NCI-H187 (cell line): Measurements from ENCODE around the gene FADS6.
"Not testable (repeated sequence)": the region's sequence is repeated elsewhere in the genome, so short reads cannot be mapped to it uniquely, and the experiment has no call there.

ENCODE experiments used
- DNase-seq, 2 experiments: peaks; one replicate each; lab custom pipeline; 2025; lab: John Stamatoyannopoulos, UW

Gene FADS6

DNA sequence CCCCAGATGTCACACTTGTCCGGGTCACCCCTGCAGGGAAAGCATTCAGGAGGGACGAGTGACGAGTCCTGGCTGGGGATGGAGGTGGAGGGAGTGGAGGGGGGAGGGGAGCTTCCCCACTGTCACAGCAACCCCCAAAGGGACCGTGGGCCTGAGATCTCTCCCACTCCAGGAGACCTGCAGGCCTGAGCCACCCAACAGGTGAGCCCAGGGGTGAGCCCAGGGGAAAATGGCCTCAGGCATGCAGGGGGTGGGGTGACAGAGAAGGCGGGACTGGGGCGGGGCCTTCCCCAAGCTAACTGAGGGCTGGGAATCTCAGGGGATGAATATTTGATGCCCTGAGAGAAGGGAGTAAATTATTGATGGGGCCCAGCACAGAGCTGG is 27.2 kb upstream of the FADS6 start:
- no peak for DNase-seq

DNA sequence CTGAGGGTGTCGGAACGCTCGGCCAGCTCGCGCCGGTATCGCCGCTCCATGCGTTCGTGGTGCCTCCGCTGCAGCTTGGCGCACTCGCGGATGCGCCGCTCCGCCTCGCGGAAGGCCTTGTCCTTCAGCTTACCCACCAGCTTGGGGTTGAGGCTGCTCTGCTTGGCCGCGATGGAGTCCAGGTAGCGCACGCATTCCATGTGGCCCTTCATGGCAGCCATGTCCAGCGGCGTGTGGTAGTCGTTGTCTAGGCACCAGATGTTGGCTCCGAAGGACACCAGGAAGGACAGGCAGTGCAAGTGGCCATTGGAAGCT is 26.8 kb upstream of the FADS6 start:
- no peak for DNase-seq

DNA sequence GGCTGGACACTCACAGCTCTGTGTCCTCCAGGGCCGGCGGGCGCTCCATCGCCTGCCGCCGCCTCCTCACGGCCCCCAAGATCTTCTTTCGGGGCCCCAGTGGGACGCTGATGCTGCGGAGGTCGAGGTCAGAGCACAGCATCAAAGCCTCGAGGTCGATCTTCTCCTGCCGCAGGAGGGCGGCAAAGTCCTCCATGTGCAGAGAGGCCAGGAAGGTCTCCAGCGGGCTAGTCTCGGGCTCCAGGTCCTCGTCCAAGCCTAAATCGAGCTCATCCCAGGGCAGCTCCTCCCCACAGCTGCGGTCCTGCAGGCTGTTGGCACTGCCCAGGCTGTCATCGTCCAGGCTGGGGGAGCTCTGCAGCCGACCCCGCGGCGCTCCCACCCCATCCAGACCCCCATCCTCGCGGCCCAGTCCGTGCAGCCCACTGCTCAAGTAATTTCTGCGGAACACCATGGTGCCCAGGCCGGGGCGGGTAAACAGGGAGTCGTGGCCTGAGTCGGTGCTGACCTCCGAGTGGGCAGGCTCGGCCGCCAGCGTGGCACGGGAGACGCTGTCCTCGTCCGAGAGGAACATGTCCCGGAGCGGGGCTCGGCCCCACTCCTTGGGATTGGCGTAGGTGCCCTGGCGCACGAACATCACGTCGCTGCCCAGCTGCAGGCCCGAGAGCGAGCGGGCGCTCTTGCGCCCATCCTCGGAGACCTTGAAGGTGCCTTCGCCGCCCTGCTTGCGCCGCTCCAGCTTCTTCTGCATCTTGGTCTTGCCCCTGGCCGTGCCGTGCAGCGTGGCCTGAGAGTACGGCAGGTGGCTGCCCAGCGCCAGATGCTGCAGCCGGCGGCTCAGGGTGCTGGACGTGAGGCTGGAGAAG is 26.2 kb upstream of the FADS6 start:
- DNase-seq = no peak

DNA sequence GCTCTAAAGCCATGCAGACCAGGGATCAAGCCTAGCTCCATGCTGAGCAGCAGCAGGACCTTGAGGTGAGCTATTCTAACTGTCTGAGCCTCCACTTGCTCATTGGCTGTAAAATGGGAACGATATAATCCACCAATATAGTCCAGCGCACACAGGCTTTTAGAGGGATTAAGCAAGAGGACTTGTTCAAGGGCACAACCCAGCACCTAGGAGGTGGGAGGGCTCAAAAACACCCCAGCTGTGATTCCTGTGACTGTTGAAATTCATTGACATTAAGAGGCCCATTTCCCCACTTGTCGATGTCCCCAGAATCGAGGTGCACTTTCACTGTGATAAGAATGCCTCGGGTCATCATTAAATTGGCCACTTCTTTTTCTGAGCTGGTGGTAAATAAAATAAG is 25.5 kb upstream of the FADS6 start:
- DNase-seq = no peak

DNA sequence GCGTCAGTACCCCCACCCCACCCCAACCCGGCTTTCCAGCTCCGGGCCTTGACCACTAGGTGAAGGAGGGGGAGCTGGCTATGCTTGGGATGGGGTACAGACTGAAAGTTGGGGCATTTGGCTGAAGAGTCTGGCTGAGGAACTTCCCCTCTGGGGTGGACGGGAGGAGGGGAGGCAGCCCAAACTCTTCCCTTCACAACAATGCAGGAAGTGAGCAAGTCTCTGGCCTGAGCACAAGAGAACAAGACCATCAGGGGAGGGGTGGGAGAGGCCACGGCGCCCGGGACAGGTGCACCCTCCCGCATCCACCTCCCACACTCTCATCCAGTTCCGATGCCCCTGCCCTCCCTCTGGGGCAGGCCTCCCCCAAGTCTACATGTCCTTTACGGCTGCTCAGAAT is 24.0 kb upstream of the FADS6 start:
- DNase-seq = no peak

DNA sequence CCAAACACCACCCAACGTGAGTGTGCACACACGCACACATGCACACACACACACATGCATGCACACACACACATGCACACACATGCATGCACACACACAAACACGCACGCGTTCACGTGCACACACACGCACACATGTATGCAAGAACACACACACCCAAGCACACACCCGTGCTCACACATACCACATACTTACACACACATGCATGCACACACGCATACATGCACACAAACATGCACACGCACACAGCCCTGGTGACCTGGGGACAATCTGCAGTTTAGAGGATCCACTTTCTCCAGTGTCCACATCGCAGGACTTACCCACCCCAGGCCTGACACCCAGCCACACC is 23.4 kb upstream of the FADS6 start:
- no peak for DNase-seq

DNA sequence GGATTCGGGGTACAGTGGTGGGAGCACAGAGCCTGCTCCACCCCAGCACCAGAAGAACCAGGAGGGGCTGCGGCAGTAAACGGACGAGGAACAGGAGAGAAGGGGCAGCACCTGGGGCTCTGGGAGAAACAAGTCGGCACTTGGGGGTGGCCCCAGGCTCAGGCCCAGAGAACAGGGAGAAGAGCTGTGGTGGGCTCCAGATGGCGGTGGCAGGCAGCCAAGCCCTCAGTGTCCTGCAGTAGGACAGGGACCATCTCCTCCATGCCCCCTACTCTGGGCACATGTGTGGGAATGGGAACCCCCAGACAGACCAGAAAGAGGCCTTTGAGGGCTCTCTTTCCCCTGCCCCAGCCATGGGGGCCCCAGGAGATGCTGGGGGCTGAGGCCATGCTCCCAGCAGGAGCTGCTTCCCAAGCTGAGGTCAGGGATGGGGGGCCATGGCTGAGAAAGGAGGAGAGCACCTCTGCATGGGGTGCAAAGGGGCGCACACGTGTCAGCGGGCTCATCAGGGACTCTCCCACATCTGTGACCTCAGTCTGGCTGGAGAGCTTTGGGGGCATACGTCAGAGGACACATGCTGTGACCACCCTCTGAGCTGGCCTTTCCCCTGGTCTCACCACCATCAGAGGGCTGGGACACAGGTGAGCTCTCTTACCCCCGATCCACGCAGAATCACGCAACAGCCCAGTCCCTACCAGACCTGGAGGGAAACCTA is 22.9 kb upstream of the FADS6 start:
- no peak for DNase-seq

DNA sequence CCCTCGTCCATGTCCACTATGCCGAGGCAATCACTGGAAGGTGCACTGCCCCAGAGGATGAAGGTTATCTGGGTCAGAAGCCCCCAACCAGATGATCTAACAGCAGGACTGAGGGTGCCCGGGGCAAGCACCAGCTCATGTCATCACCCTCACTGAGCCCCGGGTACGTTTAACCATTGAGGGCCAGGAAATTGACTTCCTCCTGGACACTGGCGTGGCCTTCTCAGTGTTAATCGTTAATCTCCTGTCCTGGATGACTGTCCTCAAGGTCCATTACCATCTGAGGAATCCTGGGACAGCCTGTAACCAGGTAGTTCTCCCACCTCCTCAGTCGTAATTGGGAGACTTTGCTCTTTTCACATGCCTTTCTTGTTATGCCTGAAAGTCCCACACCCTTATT is 18.0 kb upstream of the FADS6 start:
- not testable (repeated sequence) for DNase-seq

DNA sequence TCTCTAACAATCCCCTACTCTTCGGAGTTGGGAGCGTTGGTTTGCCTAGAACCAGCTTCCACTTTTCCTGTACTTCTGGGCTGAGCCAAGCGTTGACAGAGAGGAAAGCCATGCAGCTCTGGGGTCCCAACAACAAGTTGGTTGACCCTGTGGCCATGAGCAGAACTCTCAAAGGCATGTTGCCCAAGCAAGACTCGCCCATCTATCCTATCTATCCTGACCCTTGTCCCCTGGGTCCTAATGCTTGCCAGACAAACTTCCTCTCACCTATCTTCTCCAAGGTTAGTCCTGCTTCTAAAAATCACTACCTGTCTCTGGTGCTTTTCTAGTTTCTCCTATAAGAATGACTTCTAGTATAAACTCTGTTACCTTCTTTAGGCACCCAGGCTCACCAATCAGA is 15.7 kb upstream of the FADS6 start:
- DNase-seq = not testable (repeated sequence)

DNA sequence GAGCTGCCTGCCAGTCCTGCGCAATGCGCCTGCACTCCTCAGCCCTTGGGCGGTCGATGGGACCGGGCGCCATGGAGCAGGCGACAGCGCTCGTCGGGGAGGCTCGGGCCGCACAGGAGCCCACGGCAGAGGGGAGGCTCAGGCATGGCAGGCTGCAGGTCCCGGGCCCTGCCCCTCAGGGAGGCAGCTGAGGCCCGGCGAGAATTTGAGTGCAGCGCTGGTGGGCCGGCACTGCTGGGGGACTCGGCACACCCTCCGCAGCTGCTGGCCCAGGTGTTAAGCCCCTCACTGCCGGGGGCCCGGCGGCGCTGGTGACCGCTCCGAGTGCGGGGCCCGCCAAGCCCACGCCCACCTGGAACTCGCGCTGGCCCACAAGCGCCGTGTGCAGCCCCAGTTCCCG is 13.6 kb upstream of the FADS6 start:
- no peak for DNase-seq

DNA sequence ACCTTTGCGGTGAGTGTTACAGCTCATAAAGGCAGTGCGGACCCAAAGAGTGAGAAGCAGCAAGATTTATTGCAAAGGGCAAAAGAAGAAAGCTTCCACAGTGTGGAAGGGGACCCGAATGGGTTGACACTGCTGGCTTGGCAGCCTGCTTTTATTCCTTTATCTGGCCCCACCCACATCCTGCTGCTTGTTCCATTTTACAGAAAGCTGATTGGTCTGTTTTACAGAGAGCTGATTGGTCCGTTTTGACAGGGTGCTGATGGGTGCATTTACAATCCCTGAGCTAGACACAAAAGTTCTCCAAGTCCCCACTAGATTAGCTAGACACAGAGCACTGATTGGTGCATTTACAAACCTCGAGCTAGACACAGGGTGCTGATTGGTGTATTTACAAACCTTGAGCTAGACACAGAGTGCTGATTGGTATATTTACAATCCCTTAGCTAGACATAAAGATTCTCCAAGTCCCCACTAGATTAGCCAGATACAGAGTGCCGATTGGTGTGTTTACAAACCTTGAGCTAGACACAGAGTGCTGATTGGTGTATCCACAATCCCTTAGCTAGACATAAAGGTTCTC is 12.9 kb upstream of the FADS6 start:
- not testable (repeated sequence) for DNase-seq

DNA sequence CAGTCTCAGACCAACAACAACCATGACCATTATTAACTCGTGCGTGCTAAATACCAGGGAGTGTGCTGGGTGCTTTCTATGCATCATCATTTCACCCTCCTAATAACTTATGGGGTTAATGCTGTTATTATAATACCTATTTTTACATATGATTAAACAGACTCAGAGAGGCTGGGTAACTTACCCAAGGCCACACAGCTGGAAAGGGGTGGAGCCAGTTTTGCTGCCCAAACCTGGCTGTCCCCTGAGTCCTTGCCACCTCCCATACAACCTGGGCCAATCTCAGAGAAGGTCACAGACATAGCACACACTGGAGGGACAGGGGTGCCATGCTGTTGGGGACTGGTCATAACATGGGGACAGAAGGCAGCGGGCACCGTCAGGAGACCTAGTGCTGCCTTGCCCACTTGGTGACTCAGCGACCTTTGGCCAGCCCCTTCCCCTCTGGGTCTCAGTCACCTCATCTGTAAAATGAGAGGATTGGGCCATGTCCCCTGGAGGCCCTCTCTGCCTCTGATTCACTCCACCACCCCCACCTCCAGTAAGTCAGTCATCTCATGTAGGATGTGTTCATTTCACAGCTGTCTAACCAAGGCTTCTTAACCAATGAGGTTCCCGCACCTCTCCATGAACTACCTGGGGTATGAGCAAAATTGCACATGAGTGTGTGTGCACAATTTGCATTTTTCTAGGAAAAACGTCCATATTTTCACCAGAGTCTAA is 11.4 kb upstream of the FADS6 start:
- DNase-seq = no peak

DNA sequence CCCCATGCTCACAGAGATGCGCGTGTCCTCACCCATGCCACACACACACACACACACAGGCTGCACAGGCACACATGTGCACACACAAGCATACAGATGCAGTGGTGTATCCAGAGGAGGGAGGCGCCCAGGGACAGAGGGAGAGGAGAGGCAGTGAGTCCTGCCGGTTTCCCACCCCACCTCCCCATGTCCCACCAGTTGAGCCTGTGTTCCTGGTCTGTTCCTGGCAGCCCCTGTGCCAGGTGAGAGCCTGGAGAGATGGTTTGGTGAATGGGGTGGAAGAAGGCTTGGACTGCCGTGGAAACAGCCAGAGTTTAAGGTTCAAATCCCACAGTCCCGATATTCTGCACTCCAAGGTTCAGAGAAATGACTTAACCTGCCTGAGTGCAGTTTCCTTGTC is 10.2 kb upstream of the FADS6 start:
- DNase-seq = no peak

DNA sequence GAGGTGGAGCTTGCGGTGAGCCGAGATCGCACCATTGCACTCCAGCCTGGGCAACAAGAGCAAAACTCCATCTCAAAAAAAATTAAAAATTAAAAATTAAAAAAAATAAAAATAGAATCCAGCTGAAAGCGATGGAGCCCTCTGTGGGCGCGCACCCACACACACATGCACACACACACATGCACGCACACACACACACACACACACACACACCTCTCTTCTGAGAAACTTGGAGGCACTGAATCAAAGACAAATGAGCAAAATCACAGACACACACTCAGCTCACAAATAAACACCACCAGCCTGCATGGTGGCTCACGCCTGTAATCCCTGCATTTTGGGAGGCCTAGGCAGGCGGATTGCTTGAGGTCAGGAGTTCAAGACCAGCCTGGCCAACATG is 9.6 kb upstream of the FADS6 start:
- DNase-seq = no peak

DNA sequence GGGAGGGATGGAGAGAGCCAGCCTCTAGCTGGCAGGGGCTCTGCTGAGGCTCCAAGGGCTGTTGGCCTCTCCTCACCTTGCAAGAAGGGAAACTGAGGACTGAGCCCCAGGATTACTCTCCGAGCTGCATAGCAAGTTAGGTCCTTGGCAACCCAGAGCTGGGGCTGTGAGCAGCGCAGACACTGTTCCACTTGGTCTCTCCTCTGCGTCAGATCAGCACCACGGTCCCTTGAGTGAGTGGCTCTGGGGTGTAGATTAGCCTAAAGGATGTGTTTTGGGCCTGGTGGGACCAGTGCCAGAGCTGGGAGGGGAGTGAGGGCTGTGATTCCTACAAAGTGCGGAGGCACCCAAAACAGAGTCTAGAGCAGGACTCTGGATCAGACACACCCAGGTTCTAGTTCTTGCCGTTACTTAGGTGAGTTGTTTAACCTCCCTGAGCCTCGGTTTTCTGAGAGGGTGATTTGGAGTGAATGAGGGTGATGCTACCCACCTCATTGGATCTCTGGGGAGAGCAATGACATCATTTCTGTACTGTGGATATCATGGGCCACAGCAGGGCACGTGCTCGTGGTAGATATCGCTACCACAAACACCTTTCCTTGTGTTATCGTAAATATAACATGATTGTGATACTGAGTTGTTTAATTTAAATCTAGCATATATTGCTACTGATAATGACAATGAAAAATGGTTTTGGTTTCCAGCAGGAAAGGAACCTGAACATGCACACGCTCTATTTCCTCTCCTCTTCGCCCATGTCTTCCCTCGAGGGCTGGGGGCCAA is 8.1 kb upstream of the FADS6 start:
- DNase-seq = no peak

DNA sequence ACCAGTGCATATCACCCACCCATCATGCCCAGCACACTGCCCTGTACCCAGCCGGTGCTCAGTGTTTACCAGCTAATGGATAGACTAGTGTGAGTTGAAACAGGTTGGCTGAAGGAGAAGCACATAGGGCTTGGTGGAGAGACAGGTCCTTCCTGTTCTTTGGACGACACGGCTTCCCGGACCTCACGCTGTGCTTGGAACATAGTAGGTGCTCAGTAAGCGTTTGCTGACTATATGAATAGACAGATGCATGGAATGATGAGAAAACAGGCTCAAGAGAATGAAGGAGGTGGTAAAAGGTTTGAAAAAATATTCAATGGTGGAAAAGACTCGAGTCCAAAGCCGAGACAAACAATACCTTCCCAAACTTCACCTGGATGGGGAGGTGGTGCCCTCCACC is 6.8 kb upstream of the FADS6 start:
- DNase-seq = no peak

DNA sequence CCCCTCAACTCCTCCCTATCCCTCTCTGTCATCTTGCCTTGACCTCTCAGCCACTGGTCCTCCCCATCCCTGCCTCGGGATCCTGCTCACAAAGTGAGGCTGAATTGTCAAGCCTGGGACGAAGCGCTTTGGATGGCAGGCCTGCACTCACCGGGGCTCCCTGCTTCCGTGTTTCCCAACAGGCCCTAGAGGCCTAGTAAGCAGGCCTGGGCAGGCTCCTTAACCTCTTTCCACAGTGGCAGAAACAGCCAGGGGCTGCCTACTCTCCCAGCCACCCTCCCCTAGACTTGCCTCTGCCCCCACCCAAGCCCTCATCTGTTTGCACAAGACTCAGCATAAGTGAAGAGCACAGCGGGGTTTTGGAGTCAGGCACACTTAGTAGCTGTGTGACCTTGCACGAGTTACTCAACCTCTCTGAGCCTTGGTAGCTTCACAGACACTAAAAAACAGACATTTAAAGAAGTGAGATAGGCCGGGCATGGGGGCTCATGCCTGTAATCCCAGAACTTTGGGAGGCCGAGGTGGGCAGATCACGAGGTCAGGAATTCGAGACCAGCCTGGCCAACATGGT is 5.0 kb upstream of the FADS6 start:
- no peak for DNase-seq

DNA sequence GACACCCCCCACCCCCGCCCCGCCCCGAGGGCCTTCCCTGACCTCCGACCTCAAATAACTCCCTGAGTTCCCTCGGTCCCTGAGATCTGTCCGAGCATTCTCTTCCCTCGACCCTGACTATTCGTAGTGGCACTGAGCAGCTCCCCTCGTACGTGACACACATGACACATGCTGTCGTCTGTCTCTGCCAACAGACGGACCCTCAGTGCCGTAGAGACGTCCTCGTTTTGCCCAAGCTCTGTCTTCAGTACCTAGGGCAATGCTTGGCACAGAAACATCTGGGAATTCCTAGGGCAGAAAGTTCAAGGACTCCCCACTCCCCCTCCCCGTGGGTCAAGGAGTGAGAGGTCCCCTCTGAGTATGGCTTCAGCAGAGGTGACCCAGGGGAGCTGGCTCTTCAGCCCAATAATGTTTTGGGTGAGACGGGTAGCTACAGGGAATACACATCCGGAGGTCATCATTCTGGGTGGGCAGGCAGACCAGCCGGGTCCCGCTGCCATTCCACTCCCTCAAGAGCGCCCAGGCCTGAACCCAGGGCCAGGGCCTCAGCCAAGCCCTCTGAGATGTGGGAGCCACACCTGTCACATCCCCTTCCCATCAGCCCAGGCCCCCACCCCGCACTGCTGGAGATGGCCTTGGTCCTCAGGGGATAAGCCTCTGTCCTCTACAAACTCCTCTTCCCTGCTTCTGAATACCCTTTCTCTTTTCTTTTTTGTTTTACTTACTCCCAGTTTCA is 671 bp upstream of the FADS6 start:
- DNase-seq = no peak

DNA sequence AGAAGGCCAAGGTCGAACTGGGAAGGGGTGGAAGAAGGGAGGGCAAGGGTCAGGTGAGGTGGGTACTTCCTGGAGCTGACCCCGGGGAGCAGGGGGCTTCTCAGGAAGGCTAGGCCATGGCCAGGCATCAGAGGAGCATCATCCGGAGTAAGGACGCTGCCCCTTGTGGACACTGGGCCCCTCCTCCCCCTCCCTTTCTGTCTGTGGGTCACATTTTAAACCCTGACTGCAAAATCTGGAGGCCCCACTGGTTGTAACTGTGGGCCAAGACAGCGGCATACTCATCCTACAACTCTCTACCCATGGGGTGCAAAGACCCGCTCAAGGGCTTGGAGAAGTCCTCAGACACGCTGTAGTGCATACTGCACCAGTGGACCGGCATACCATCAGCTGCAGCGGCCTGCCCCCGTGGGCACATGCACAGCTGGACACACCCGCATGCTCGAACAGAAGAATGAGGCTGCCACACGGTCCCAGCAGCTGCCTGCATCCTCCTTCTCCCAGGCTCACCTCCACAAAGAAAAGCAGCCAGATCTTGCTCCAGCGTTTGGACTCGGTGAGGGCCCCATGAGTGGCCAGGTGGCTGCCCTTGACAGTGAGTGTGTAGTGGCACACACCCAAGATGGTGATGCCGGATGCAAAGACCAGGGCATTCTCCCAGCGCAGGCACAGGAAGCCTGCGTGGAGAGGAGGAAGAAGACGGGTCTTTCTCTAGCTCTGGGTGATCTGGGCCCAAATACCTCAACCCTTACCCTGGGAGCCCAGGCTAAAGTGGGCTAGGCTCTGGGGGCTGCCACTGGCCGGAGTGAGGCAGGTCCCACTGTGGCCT is 1.2 kb downstream of the FADS6 start:
- no peak for DNase-seq

DNA sequence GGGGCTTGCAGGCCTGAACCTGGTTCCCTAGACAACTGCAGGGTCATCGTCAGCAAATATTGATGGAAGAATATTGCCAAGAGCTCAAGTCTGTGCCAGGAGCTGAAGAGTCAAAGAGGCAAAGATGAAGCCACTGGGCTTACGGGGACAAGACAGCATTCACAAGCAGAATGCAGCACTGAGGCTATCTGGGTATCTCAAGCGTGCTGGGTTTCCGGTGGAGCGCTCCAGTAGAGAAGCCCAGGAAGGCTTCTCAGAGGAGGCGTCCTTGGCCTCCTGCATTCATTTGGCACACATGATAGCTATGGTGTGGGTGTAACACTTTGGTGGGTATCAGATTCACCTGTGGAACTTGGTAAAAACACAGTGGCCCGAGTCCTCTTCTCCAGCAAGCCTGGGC is 2.9 kb downstream of the FADS6 start:
- no peak for DNase-seq
